ENCODE measurements around the gene DOCK10. TPM values are rescaled to one million over a fixed set of nuclear protein-coding genes. Genes with fewer than 3 reads are reported as not detected.

Gene DOCK10
- polyA plus RNA-seq, 1 donor (not counting 4 experiments of a cell fraction or from before 2014, with no cell fraction given), result 2.5 TPM

- Histone ChIP-seq H3K9ac (ENCODE audit: control insufficient read depth, extremely low read depth, insufficient read depth, low read length) (no peak overlapping the region), H3K9me3 (ENCODE audit: control insufficient read depth, low read depth, low read length) (no peaks in the 10 kb centered on the region), H3K79me2 (ENCODE audit: control insufficient read depth, insufficient read depth, low read length) (no peaks in the 10 kb centered on the region), H2AFZ (ENCODE audit: control insufficient read depth, low read length) (no peak overlapping the region), H4K20me1 (ENCODE audit: control insufficient read depth, extremely low read depth, insufficient read depth, low read length) (no peaks in the 10 kb centered on the region), H3K27ac (ENCODE audit: control insufficient read depth, insufficient read depth, low read length) (no peak overlapping the region), H3K36me3 (ENCODE audit: control insufficient read depth in 2 of 2, extremely low read depth in 1 of 2, insufficient read depth in 2 of 2, low read length in 2 of 2) (no peaks in the 10 kb centered on the region), H3K27me3 (ENCODE audit: control insufficient read depth, extremely low read depth, insufficient read depth, low read length) (no peaks in the 10 kb centered on the region), H3K4me1 (ENCODE audit: control insufficient read depth, extremely low read depth, insufficient read depth, low read length) (no peaks in the 10 kb centered on the region), H3K9me1 (ENCODE audit: control insufficient read depth, extremely low read depth, insufficient read depth, low read length) (no peaks in the 10 kb centered on the region), H3K4me3 (ENCODE audit: control insufficient read depth in 2 of 3, extremely low read depth in 1 of 3, insufficient read depth in 2 of 3, low read depth in 1 of 3, low read length in 3 of 3) (no peak overlapping the region), H3K4me2 (ENCODE audit: control insufficient read depth, extremely low read depth, insufficient read depth, low read depth, low read length) (no peak overlapping the region)
- DNase-seq (ENCODE audit: low read depth, low spot score) (no peak), FAIRE-seq (no peak)
- dilution Hi-C loops (cut with MboI; ENCODE audit: extremely low pct_ligation_motif_present, low sequenced_read_pairs), result no loop called here
- TF ChIP-seq, protein P1, sequence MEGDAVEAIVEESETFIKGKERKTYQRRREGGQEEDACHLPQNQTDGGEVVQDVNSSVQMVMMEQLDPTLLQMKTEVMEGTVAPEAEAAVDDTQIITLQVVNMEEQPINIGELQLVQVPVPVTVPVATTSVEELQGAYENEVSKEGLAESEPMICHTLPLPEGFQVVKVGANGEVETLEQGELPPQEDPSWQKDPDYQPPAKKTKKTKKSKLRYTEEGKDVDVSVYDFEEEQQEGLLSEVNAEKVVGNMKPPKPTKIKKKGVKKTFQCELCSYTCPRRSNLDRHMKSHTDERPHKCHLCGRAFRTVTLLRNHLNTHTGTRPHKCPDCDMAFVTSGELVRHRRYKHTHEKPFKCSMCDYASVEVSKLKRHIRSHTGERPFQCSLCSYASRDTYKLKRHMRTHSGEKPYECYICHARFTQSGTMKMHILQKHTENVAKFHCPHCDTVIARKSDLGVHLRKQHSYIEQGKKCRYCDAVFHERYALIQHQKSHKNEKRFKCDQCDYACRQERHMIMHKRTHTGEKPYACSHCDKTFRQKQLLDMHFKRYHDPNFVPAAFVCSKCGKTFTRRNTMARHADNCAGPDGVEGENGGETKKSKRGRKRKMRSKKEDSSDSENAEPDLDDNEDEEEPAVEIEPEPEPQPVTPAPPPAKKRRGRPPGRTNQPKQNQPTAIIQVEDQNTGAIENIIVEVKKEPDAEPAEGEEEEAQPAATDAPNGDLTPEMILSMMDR (optimal IDR thresholded peaks at IDR 0.05 in 1 of 3, IDR thresholded peaks at IDR 0.05 in 1 of 3, conservative IDR thresholded peaks at IDR 0.05 in 1 of 3; ENCODE audit: extremely low read depth in 1 of 3, insufficient read depth in 2 of 3, low read length in 3 of 3), result no peak
- no peak for TF ChIP-seq EZH2 (IDR thresholded peaks at IDR 0.05; ENCODE audit: low read length)
Measured at GRCh38 chr2:224722770-224723169, 319.5 kb downstream of the DOCK10 start.

DNA sequence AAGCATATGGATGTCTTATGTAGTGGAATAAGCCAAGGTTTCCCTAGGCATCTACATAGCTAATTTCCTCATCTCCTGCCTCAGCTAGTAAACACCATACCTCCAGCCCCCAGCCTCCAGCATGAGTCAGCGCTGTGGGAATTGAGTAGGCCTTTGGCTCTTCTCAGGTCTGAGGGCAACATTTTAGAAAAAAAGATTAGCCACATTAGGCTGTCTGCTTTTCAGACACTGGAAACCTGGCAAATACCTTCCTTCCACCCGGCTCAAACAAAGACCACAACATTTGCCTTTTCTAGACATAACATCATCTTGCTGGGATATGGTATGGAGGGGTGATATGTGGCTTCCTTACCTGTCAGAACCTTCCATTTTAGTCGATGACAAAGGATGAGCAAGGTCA lies 320.0 kb downstream of the DOCK10 start:
- Histone ChIP-seq H3K27me3 (ENCODE audit: control insufficient read depth, extremely low read depth, insufficient read depth, low read length) (no peaks in the 10 kb centered on the region), H3K9me3 (ENCODE audit: control insufficient read depth, low read depth, low read length) (no peaks in the 10 kb centered on the region), H3K9ac (ENCODE audit: control insufficient read depth, extremely low read depth, insufficient read depth, low read length) (no peak overlapping the region), H3K27ac (ENCODE audit: control insufficient read depth, insufficient read depth, low read length) (no peak overlapping the region), H3K4me2 (ENCODE audit: control insufficient read depth, extremely low read depth, insufficient read depth, low read depth, low read length) (no peak overlapping the region), H3K79me2 (ENCODE audit: control insufficient read depth, insufficient read depth, low read length) (no peaks in the 10 kb centered on the region), H3K4me3 (ENCODE audit: control insufficient read depth in 2 of 3, extremely low read depth in 1 of 3, insufficient read depth in 2 of 3, low read depth in 1 of 3, low read length in 3 of 3) (no peak overlapping the region), H3K4me1 (ENCODE audit: control insufficient read depth, extremely low read depth, insufficient read depth, low read length) (no peaks in the 10 kb centered on the region), H3K9me1 (ENCODE audit: control insufficient read depth, extremely low read depth, insufficient read depth, low read length) (no peaks in the 10 kb centered on the region), H3K36me3 (ENCODE audit: control insufficient read depth in 2 of 2, extremely low read depth in 1 of 2, insufficient read depth in 2 of 2, low read length in 2 of 2) (no peaks in the 10 kb centered on the region), H4K20me1 (ENCODE audit: control insufficient read depth, extremely low read depth, insufficient read depth, low read length) (no peaks in the 10 kb centered on the region), H2AFZ (ENCODE audit: control insufficient read depth, low read length) (no peak overlapping the region)
- FAIRE-seq (no peak), DNase-seq (ENCODE audit: low read depth, low spot score) (no peak)
- TF ChIP-seq EZH2 (IDR thresholded peaks at IDR 0.05; ENCODE audit: low read length), result no peak
- TF ChIP-seq, protein P1 (optimal IDR thresholded peaks at IDR 0.05 in 1 of 3, IDR thresholded peaks at IDR 0.05 in 1 of 3, conservative IDR thresholded peaks at IDR 0.05 in 1 of 3; ENCODE audit: extremely low read depth in 1 of 3, insufficient read depth in 2 of 3, low read length in 3 of 3), result no peak
- dilution Hi-C loops (cut with MboI; ENCODE audit: extremely low pct_ligation_motif_present, low sequenced_read_pairs), result no loop called here
